Panc1 (cell line): ENCODE measurements around the gene TEX11.

ENCODE experiments used
- TF ChIP-seq, protein P1 (sequence below), 2 experiments: IDR thresholded peaks; 2 replicates each; pipeline ENCODE4 v1.6.1; 2011 to 2012; ENCODE audit warnings: low read depth in 2 of 2, control low read depth in 1 of 2, low read length in 1 of 2, mild to moderate bottlenecking in 1 of 2, moderate library complexity in 1 of 2; ENCODE audit not compliant: insufficient read depth in 1 of 2
- TF ChIP-seq, protein P2 (sequence below): fragments of 450-650 bp; IDR thresholded peaks from 2 replicates; pipeline ENCODE4 v1.5.1; 2017; ENCODE audit warnings: mild to moderate bottlenecking

DNA sequence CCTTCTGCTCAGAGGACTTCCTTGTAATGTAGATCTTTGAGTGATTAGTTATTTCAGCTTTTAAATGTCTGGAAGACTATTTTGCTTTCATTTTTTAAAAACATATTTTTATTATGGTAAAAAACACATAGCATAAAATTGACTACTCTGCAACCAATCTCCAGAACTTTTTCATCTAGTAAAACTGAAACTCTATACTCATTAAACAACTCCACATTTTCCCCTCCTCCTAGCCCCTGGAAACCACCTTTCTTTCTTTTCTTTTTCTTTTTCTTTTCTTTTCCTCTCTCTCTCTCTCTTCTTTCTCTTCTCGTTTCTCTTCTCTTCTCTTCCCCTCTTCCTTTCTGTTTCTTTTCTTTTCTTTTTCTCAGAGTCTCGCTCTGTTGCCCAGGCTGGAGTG, 233.2 kb downstream of the TEX11 start:
- TF ChIP-seq, protein P1, sequence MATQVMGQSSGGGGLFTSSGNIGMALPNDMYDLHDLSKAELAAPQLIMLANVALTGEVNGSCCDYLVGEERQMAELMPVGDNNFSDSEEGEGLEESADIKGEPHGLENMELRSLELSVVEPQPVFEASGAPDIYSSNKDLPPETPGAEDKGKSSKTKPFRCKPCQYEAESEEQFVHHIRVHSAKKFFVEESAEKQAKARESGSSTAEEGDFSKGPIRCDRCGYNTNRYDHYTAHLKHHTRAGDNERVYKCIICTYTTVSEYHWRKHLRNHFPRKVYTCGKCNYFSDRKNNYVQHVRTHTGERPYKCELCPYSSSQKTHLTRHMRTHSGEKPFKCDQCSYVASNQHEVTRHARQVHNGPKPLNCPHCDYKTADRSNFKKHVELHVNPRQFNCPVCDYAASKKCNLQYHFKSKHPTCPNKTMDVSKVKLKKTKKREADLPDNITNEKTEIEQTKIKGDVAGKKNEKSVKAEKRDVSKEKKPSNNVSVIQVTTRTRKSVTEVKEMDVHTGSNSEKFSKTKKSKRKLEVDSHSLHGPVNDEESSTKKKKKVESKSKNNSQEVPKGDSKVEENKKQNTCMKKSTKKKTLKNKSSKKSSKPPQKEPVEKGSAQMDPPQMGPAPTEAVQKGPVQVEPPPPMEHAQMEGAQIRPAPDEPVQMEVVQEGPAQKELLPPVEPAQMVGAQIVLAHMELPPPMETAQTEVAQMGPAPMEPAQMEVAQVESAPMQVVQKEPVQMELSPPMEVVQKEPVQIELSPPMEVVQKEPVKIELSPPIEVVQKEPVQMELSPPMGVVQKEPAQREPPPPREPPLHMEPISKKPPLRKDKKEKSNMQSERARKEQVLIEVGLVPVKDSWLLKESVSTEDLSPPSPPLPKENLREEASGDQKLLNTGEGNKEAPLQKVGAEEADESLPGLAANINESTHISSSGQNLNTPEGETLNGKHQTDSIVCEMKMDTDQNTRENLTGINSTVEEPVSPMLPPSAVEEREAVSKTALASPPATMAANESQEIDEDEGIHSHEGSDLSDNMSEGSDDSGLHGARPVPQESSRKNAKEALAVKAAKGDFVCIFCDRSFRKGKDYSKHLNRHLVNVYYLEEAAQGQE (IDR thresholded peaks at IDR 0.05; ENCODE audit: insufficient read depth in 1 of 2, low read depth in 2 of 2, low read length in 1 of 2): no peak
- TF ChIP-seq, protein P2, sequence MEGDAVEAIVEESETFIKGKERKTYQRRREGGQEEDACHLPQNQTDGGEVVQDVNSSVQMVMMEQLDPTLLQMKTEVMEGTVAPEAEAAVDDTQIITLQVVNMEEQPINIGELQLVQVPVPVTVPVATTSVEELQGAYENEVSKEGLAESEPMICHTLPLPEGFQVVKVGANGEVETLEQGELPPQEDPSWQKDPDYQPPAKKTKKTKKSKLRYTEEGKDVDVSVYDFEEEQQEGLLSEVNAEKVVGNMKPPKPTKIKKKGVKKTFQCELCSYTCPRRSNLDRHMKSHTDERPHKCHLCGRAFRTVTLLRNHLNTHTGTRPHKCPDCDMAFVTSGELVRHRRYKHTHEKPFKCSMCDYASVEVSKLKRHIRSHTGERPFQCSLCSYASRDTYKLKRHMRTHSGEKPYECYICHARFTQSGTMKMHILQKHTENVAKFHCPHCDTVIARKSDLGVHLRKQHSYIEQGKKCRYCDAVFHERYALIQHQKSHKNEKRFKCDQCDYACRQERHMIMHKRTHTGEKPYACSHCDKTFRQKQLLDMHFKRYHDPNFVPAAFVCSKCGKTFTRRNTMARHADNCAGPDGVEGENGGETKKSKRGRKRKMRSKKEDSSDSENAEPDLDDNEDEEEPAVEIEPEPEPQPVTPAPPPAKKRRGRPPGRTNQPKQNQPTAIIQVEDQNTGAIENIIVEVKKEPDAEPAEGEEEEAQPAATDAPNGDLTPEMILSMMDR: no peak
